Uterus (tissue), 4 donors: ENCODE measurements around the gene NEUROD4. TPM values are rescaled to one million over a fixed set of nuclear protein-coding genes. Genes with fewer than 3 reads are reported as not detected.

Experiments
- DNase-seq, 2 donors: peaks; one replicate each; pipeline ENCODE4 v3.0.0-alpha.2; 2019 to 2020
- H3K27ac ChIP-seq, 2 donors: fragments of 200-600 bp; sonication (generic); 1 replicate in 1 of 2; 2 replicates in 1 of 2; pipeline ENCODE4 v1.5.1; 2016 to 2018
- H3K27me3 ChIP-seq, 2 donors: fragments of 200-600 bp; sonication (generic); one replicate each; pipeline ENCODE4 v1.5.1; 2018 to 2019; ENCODE audit warnings: control low read depth in 1 of 2
- H3K36me3 ChIP-seq, 2 donors: fragments of 200-600 bp; sonication (generic); one replicate each; pipeline ENCODE4 v1.5.1; 2019; ENCODE audit warnings: control low read depth in 1 of 2
- H3K4me1 ChIP-seq, 2 donors: fragments of 200-600 bp; sonication (generic); one replicate each; pipeline ENCODE4 v1.5.1; 2018 to 2019; ENCODE audit warnings: control low read depth in 1 of 2
- H3K4me3 ChIP-seq, 2 donors: fragments of 200-600 bp; sonication (generic); 1 replicate in 1 of 2; 2 replicates in 1 of 2; pipeline ENCODE4 v1.5.1; 2018 to 2019; ENCODE audit warnings: mild to moderate bottlenecking in 1 of 2
- H3K9me3 ChIP-seq, 2 donors: fragments of 200-600 bp; sonication (generic); one replicate each; pipeline ENCODE4 v1.5.1; 2019; ENCODE audit warnings: control low read depth in 1 of 2
- CTCF ChIP-seq, 4 experiments: fragments of 200-600 bp in 2 of 4; fragments of 450-650 bp in 2 of 4; sonication (generic) in 2 of 4; IDR thresholded peaks; one replicate each; pipeline ENCODE4 v1.5.1; 2016 to 2019; ENCODE audit warnings: antibody characterized with exemption in 4 of 4, mild to moderate bottlenecking in 2 of 4, moderate library complexity in 1 of 4
- POLR2A ChIP-seq, 2 donors: fragments of 450-650 bp; IDR thresholded peaks; one replicate each; pipeline ENCODE4 v1.6.1; 2016; ENCODE audit warnings: antibody characterized with exemption in 2 of 2, mild to moderate bottlenecking in 1 of 2, moderate library complexity in 1 of 2
- intact Hi-C: fragments of 100-400 bp; cut with DNase I; formaldehyde crosslinking; loops from one replicate; pipeline ENCODE4 v1.15.1; 2023; ENCODE audit warnings: low total_unique reads
- total RNA-seq, 4 donors: library from RNA; depleted of rRNA in 3 of 4; stranded (reverse); fragments of >200 nt in 3 of 4; gene quantifications; one replicate each; pipeline versions ENCODE4 v1.1.0 to v1.2.4, GENCODE V29; 2014 to 2023
- donor health status: DM: yes; HTN: yes; CAD: no.

The NEUROD4 gene
- total RNA-seq, 4 donors from 2014 or later: not detected

- no peak overlapping the region for H3K27ac ChIP-seq
- H3K4me1 ChIP-seq: no peaks in the 10 kb centered on the region
- no peaks in the 10 kb centered on the region for H3K9me3 ChIP-seq
- TF ChIP-seq CTCF (IDR thresholded peaks at IDR 0.05): no peak
- TF ChIP-seq POLR2A (IDR thresholded peaks at IDR 0.05): no peak
- no peaks in the 10 kb centered on the region for H3K27me3 ChIP-seq
- no peak overlapping the region for H3K4me3 ChIP-seq
- H3K36me3 ChIP-seq: no peaks in the 10 kb centered on the region
- no peak for DNase-seq
- intact Hi-C loops: loop anchor here (10.0 kb wide), 1 partner anchor 83 kb away; no protein-coding TSS in a partner anchor
These were observed 28.4 kb upstream of the NEUROD4 start for GRCh38 chr12:54991161-54991990.

- Histone ChIP-seq H3K27ac (no peak overlapping the region), H3K4me1 (no peaks in the 10 kb centered on the region), H3K36me3 (no peaks in the 10 kb centered on the region), H3K9me3 (no peaks in the 10 kb centered on the region), H3K4me3 (no peak overlapping the region), H3K27me3 (no peaks in the 10 kb centered on the region)
- DNase-seq: no peak
- intact Hi-C loops: loop anchor here (10.0 kb wide), 1 partner anchor 83 kb away; no protein-coding TSS in a partner anchor
- no peak for TF ChIP-seq CTCF (IDR thresholded peaks at IDR 0.05)
- no peak for TF ChIP-seq POLR2A (IDR thresholded peaks at IDR 0.05)
These were observed 27.8 kb upstream of the NEUROD4 start for GRCh38 chr12:54991991-54992375.

GRCh38 chr12:54993181-54993835 is 26.5 kb upstream of the NEUROD4 start:
- intact Hi-C loops: loop anchor here (10.0 kb wide), 1 partner anchor 81 kb away; no protein-coding TSS in a partner anchor
- Histone ChIP-seq H3K27ac (no peak overlapping the region), H3K4me1 (no peaks in the 10 kb centered on the region), H3K27me3 (no peaks in the 10 kb centered on the region), H3K4me3 (no peak overlapping the region), H3K36me3 (no peaks in the 10 kb centered on the region), H3K9me3 (no peaks in the 10 kb centered on the region)
- TF ChIP-seq POLR2A (IDR thresholded peaks at IDR 0.05) (no peak), CTCF (IDR thresholded peaks at IDR 0.05) (peak; percentile 74 to 84 (median 78))
- DNase-seq: peak in 1 of 2 donors; percentile 34

GRCh38 chr12:54996205-54996604 is 23.6 kb upstream of the NEUROD4 start:
- H3K27me3 ChIP-seq: no peaks in the 10 kb centered on the region
- H3K36me3 ChIP-seq: no peaks in the 10 kb centered on the region
- H3K4me3 ChIP-seq: no peak overlapping the region
- H3K9me3 ChIP-seq: no peaks in the 10 kb centered on the region
- TF ChIP-seq CTCF (IDR thresholded peaks at IDR 0.05) (no peak), POLR2A (IDR thresholded peaks at IDR 0.05) (no peak)
- no peak for DNase-seq
- no peaks in the 10 kb centered on the region for H3K4me1 ChIP-seq
- intact Hi-C loops: loop anchor here (10.0 kb wide), 1 partner anchor 79 kb away; no protein-coding TSS in a partner anchor
- H3K27ac ChIP-seq: no peak overlapping the region
